Measurements from ENCODE around the gene LEAP2. TPM values are rescaled to one million over a fixed set of nuclear protein-coding genes. Genes with fewer than 3 reads are reported as not detected.

The LEAP2 gene
- total RNA-seq, 1 donor from 2014 or later: 3.6 TPM

GRCh38 chr5:132839426-132840301 is 33.8 kb upstream of the LEAP2 start:
- TF ChIP-seq EZH2phosphoT487 (IDR thresholded peaks at IDR 0.05) (no peak), EZH2 (IDR thresholded peaks at IDR 0.05) (no peak), CTCF (IDR thresholded peaks at IDR 0.05) (no peak)
- Histone ChIP-seq H3K27me3 (no peaks in the 10 kb centered on the region), H3K4me2 (no peak overlapping the region), H2AFZ (replicated peaks) (peak overlapping the region; percentile 83), H3K4me3 (no peak overlapping the region), H3K27ac (no peak overlapping the region), H3K9me3 (ENCODE audit: low read depth) (no peaks in the 10 kb centered on the region), H4K20me1 (ENCODE audit: low read depth) (no peaks in the 10 kb centered on the region), H3F3A (ENCODE audit: low read depth) (no peaks in the 10 kb centered on the region), H3K4me1 (peaks cover 8% of the 10 kb centered on the region), H3K36me3 (no peaks in the 10 kb centered on the region), H3K9ac (no peak overlapping the region), H3K79me2 (ENCODE audit: low read depth) (no peaks in the 10 kb centered on the region)
- Mint-ChIP-seq H3K36me3 (no peaks in the 10 kb centered on the region), H3K9me3 (no peaks in the 10 kb centered on the region), H3K27me3 (ENCODE audit: insufficient read depth, low read depth) (peaks cover 4% of the 10 kb centered on the region), H3K27ac (peak overlapping the region; percentile 50), H3K4me1 (peaks cover 8% of the 10 kb centered on the region), H3K4me3 (no peak overlapping the region)
- no peak for DNase-seq (ENCODE audit: low spot score)

- Histone ChIP-seq H3K27ac (no peak overlapping the region), H3K36me3 (no peaks in the 10 kb centered on the region), H2AFZ (replicated peaks) (peak overlapping the region; percentile 83), H4K20me1 (ENCODE audit: low read depth) (no peaks in the 10 kb centered on the region), H3F3A (ENCODE audit: low read depth) (no peaks in the 10 kb centered on the region), H3K9ac (no peak overlapping the region), H3K4me3 (no peak overlapping the region), H3K79me2 (ENCODE audit: low read depth) (no peaks in the 10 kb centered on the region), H3K27me3 (no peaks in the 10 kb centered on the region), H3K4me1 (peaks cover 8% of the 10 kb centered on the region), H3K4me2 (no peak overlapping the region), H3K9me3 (ENCODE audit: low read depth) (no peaks in the 10 kb centered on the region)
- Mint-ChIP-seq H3K36me3 (no peaks in the 10 kb centered on the region), H3K27ac (peak overlapping the region; percentile 50), H3K9me3 (no peaks in the 10 kb centered on the region), H3K27me3 (ENCODE audit: insufficient read depth, low read depth) (peaks cover 6% of the 10 kb centered on the region), H3K4me1 (peaks cover 8% of the 10 kb centered on the region), H3K4me3 (no peak overlapping the region)
- no peak for TF ChIP-seq CTCF (IDR thresholded peaks at IDR 0.05)
- TF ChIP-seq EZH2 (IDR thresholded peaks at IDR 0.05): no peak
- no peak for TF ChIP-seq EZH2phosphoT487 (IDR thresholded peaks at IDR 0.05)
- no peak for DNase-seq (ENCODE audit: low spot score)
Observed at GRCh38 chr5:132840313-132840712, 33.2 kb upstream of the LEAP2 start.

- no peak for TF ChIP-seq CTCF (IDR thresholded peaks at IDR 0.05)
- no peak for TF ChIP-seq EZH2phosphoT487 (IDR thresholded peaks at IDR 0.05)
- TF ChIP-seq EZH2 (IDR thresholded peaks at IDR 0.05): no peak
- no peak overlapping the region for H3K27ac Mint-ChIP-seq
Observed at GRCh38 chr5:132840896-132841295, 32.6 kb upstream of the LEAP2 start.

More at GRCh38 chr5:132840896-132841295, 32.6 kb upstream of the LEAP2 start:
- Mint-ChIP-seq H3K36me3 (no peaks in the 10 kb centered on the region), H3K4me1 (peaks cover 8% of the 10 kb centered on the region), H3K4me3 (no peak overlapping the region), H3K27me3 (ENCODE audit: insufficient read depth, low read depth) (peaks cover 8% of the 10 kb centered on the region), H3K9me3 (no peaks in the 10 kb centered on the region)
- H3K27ac ChIP-seq: no peak overlapping the region
- H3K4me3 ChIP-seq: no peak overlapping the region
- H3K36me3 ChIP-seq: no peaks in the 10 kb centered on the region
- no peak for DNase-seq (ENCODE audit: low spot score)
- H3K79me2 ChIP-seq (ENCODE audit: low read depth): no peaks in the 10 kb centered on the region
- H3K9me3 ChIP-seq (ENCODE audit: low read depth): no peaks in the 10 kb centered on the region
- no peak overlapping the region for H2AFZ ChIP-seq (replicated peaks)
- no peaks in the 10 kb centered on the region for H4K20me1 ChIP-seq (ENCODE audit: low read depth)
- H3F3A ChIP-seq (ENCODE audit: low read depth): no peaks in the 10 kb centered on the region
- H3K9ac ChIP-seq: no peak overlapping the region
- no peaks in the 10 kb centered on the region for H3K27me3 ChIP-seq
- peaks cover 8% of the 10 kb centered on the region for H3K4me1 ChIP-seq
- H3K4me2 ChIP-seq: no peak overlapping the region
